H9 (cell line): ENCODE results near the gene TTLL12. TPM values are rescaled to one million over a fixed set of nuclear protein-coding genes. Genes with fewer than 3 reads are reported as not detected.

ENCODE experiments used
- DNase-seq: peaks from one replicate; pipeline ENCODE4 v3.0.0-alpha.2; 2017
- H2AFZ ChIP-seq: one replicate; pipeline ENCODE4 v1.6.1; 2013; ENCODE audit warnings: mild to moderate bottlenecking, low read length, control low read depth, moderate library complexity
- H2AK5ac ChIP-seq: 2 replicates; pipeline ENCODE4 v1.6.1; 2013; ENCODE audit warnings: low read length, control low read depth, mixed read lengths; ENCODE audit not compliant: insufficient read length
- H2BK120ac ChIP-seq: one replicate; pipeline ENCODE4 v1.6.1; 2013; ENCODE audit warnings: low read depth, mild to moderate bottlenecking, low read length, control low read depth, inconsistent platforms; ENCODE audit not compliant: poor library complexity, severe bottlenecking
- H2BK12ac ChIP-seq: 2 replicates; pipeline ENCODE4 v1.6.1; 2013; ENCODE audit warnings: low read length, control low read depth, mixed read lengths, low read depth; ENCODE audit not compliant: insufficient read length
- H2BK15ac ChIP-seq: 2 replicates; pipeline ENCODE4 v1.6.1; 2013; ENCODE audit warnings: low read depth, low read length, control low read depth
- H2BK20ac ChIP-seq: one replicate; pipeline ENCODE4 v1.6.1; 2013; ENCODE audit warnings: low read depth, mild to moderate bottlenecking, low read length, control low read depth, inconsistent platforms; ENCODE audit not compliant: poor library complexity, severe bottlenecking
- H2BK5ac ChIP-seq: 2 replicates; pipeline ENCODE4 v1.6.1; 2013; ENCODE audit warnings: low read length, control low read depth, mixed read lengths; ENCODE audit not compliant: insufficient read length
- H3K14ac ChIP-seq: 2 replicates; pipeline ENCODE4 v1.6.1; 2013; ENCODE audit warnings: low read length, control low read depth; ENCODE audit not compliant: insufficient read depth
- H3K18ac ChIP-seq: 2 replicates; pipeline ENCODE4 v1.6.1; 2013; ENCODE audit warnings: low read depth, mild to moderate bottlenecking, mixed read lengths, low read length, control low read depth; ENCODE audit not compliant: insufficient read length
- H3K23ac ChIP-seq: 2 replicates; pipeline ENCODE4 v1.6.1; 2013; ENCODE audit warnings: low read length, control low read depth, mixed read lengths, low read depth; ENCODE audit not compliant: insufficient read length
- H3K23me2 ChIP-seq: 2 replicates; pipeline ENCODE4 v1.6.1; 2013; ENCODE audit warnings: low read depth, mild to moderate bottlenecking, mixed read lengths, low read length, control low read depth; ENCODE audit not compliant: insufficient read length, poor library complexity, severe bottlenecking
- H3K27ac ChIP-seq: 2 replicates; pipeline ENCODE4 v1.5.1; 2013; ENCODE audit warnings: low read length, control low read depth, mixed read lengths, low read depth; ENCODE audit not compliant: insufficient read length
- H3K27me3 ChIP-seq: 2 replicates; pipeline ENCODE4 v1.6.1; 2013; ENCODE audit warnings: low read length, control low read depth, inconsistent platforms; ENCODE audit not compliant: insufficient read depth
- H3K4ac ChIP-seq: 2 replicates; pipeline ENCODE4 v1.6.1; 2013; ENCODE audit warnings: low read depth, mild to moderate bottlenecking, control low read depth, inconsistent platforms, low read length, moderate library complexity
- H3K4me1 ChIP-seq: 2 replicates; pipeline ENCODE4 v1.6.1; 2013; ENCODE audit warnings: low read length, control low read depth, inconsistent platforms; ENCODE audit not compliant: insufficient read depth
- H3K4me2 ChIP-seq: 2 replicates; pipeline ENCODE4 v1.6.1; 2013; ENCODE audit warnings: low read length, control low read depth, mixed read lengths; ENCODE audit not compliant: insufficient read length, insufficient read depth
- H3K56ac ChIP-seq: 2 replicates; pipeline ENCODE4 v1.6.1; 2013; ENCODE audit warnings: low read depth, mild to moderate bottlenecking, mixed read lengths, low read length, control low read depth; ENCODE audit not compliant: insufficient read length
- H3K79me1 ChIP-seq: 2 replicates; pipeline ENCODE4 v1.6.1; 2013; ENCODE audit warnings: low read depth, mild to moderate bottlenecking, moderate library complexity, low read length, control low read depth, inconsistent platforms; ENCODE audit not compliant: insufficient read depth, poor library complexity, severe bottlenecking
- H3K79me2 ChIP-seq: 2 replicates; pipeline ENCODE4 v1.6.1; 2013; ENCODE audit warnings: low read length, control low read depth, inconsistent platforms; ENCODE audit not compliant: insufficient read depth
- H3K9ac ChIP-seq: 2 replicates; pipeline ENCODE4 v1.6.1; 2013; ENCODE audit warnings: low read length, control low read depth, mixed read lengths; ENCODE audit not compliant: insufficient read length; ENCODE audit errors: extremely low read depth
- H3K9me3 ChIP-seq: one replicate; pipeline ENCODE4 v1.6.1; 2013; ENCODE audit warnings: low read depth, low read length, inconsistent platforms; ENCODE audit not compliant: control insufficient read depth
- H3T11ph ChIP-seq: one replicate; pipeline ENCODE4 v1.6.1; 2013; ENCODE audit warnings: mild to moderate bottlenecking, low read length, control low read depth, inconsistent platforms
- H4K20me1 ChIP-seq: one replicate; pipeline ENCODE4 v1.6.1; 2013; ENCODE audit not compliant: control insufficient read depth, insufficient read length, insufficient read depth
- H4K5ac ChIP-seq: 2 replicates; pipeline ENCODE4 v1.6.1; 2013; ENCODE audit warnings: low read depth, mild to moderate bottlenecking, mixed read lengths, low read length, control low read depth; ENCODE audit not compliant: insufficient read length
- H4K8ac ChIP-seq: replicated peaks from 2 replicates; pipeline ENCODE4 v1.6.1; 2013; ENCODE audit warnings: low read length, control low read depth, mixed read lengths, low read depth; ENCODE audit not compliant: insufficient read length
- H4K91ac ChIP-seq: 2 replicates; pipeline ENCODE4 v1.6.1; 2013; ENCODE audit warnings: low read depth, mild to moderate bottlenecking, moderate library complexity, mixed read lengths, low read length, control low read depth; ENCODE audit not compliant: insufficient read length
- H3K27ac Mint-ChIP-seq, 3 experiments: 2 replicates in 2 of 3; 3 replicates in 1 of 3; pipeline ENCODE4 v1.8.0; 2020 to 2021; ENCODE audit warnings: mixed read lengths in 3 of 3, mild to moderate bottlenecking in 1 of 3, moderate library complexity in 1 of 3
- H3K27me3 Mint-ChIP-seq: 2 replicates; pipeline ENCODE4 v1.8.0; 2021; ENCODE audit warnings: low read depth, mild to moderate bottlenecking, moderate library complexity, mixed read lengths
- H3K36me3 Mint-ChIP-seq, 3 experiments: 2 replicates in 2 of 3; 3 replicates in 1 of 3; pipeline ENCODE4 v1.8.0; 2020 to 2021; ENCODE audit warnings: low read depth in 3 of 3, mixed read lengths in 3 of 3; ENCODE audit not compliant: insufficient read depth in 1 of 3
- H3K4me1 Mint-ChIP-seq, 2 experiments: 2 replicates each; pipeline ENCODE4 v1.8.0; 2020; ENCODE audit warnings: mixed read lengths in 2 of 2
- H3K4me3 Mint-ChIP-seq, 2 experiments: 2 replicates in 1 of 2; 3 replicates in 1 of 2; pipeline ENCODE4 v1.8.0; 2020 to 2021; ENCODE audit warnings: mild to moderate bottlenecking in 2 of 2, mixed read lengths in 2 of 2, moderate library complexity in 1 of 2
- H3K9me3 Mint-ChIP-seq, 2 experiments: 2 replicates in 1 of 2; 3 replicates in 1 of 2; pipeline ENCODE4 v1.8.0; 2020; ENCODE audit warnings: mild to moderate bottlenecking in 2 of 2, mixed read lengths in 2 of 2, moderate library complexity in 1 of 2
- CTCF ChIP-seq: fragments of 200-600 bp; sonication (generic); conservative IDR thresholded peaks from 3 replicates; pipeline ENCODE4 v1.8.0; 2021; ENCODE audit warnings: antibody characterized with exemption, mild to moderate bottlenecking
- WGBS: extraction: QIAGEN DNeasy Blood & Tissue Kit; methylation state at CpG from one replicate; pipeline ENCODE4 v1.1.7; 2013; ENCODE audit warnings: missing lambda C conversion rate, low lambda C conversion rate, mixed read lengths; ENCODE audit not compliant: insufficient read length; ENCODE audit errors: extremely low coverage; 5-methylcytosine and 5-hydroxymethylcytosine counted together
- total RNA-seq: library from RNA; stranded (reverse); gene quantifications from 2 replicates; pipeline ENCODE4 v1.2.1, GENCODE V29; 2021

The TTLL12 gene
- total RNA-seq, 1 experiment from 2014 or later, result 89.6 TPM

DNA sequence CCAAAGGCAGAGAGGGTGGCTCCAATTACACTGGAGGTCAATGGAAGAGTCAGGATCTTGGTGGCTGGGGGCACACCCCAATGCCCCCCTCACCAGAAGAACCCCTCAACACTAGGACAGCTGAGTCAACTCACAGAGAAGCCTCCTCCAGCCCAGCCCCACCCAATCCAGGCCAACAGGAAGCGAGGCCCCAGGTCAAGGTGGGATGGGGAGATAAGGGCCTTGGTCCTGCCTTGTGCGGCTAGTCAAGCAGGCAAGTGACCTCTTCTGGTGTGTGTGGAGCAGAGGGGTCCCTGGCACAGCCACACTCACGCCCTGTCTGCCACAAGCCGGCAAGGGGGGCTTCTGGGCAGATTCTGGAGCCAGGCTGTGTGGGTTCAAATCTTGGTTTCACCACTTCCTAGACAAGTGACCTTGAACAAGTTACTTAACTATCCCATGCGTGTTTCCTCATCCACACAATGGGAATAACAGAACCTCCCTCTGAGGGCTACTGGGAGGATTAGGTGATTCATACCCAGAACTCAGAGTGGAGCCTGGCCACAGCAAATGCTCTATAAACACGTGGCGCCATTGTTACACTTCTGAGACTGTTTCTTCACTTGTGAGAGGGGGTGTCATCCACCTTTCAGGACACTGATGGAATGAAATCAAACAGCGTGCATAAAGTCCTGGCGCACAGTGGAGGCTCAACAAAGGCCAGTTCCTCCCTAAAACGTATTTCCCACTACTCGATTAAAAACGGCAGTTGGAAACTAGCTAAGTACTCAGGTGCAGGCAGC is 3.2 kb downstream of the TTLL12 start:
- Mint-ChIP-seq H3K9me3 (no peaks in the 10 kb centered on the region), H3K27me3 (no peaks in the 10 kb centered on the region), H3K4me1 (peaks cover 15 to 17% of the 10 kb centered on the region in 2 experiments), H3K36me3 (peaks cover 29 to 46% (median 38%) of the 10 kb centered on the region in 3 experiments), H3K4me3 (peak overlapping the region in 1 of 2 experiments; percentile 11; a peak in 1 of 5 replicates), H3K27ac (peak overlapping the region in 1 of 3 experiments; percentile 9; a peak in 2 of 7 replicates)
- Histone ChIP-seq H3K79me2 (peaks cover 7% of the 10 kb centered on the region), H3K9ac (no peak overlapping the region), H3K79me1 (no peaks in the 10 kb centered on the region), H4K5ac (no peak overlapping the region), H3K18ac (no peak overlapping the region), H3K56ac (no peak overlapping the region), H3K4ac (no peak overlapping the region), H4K91ac (no peak overlapping the region), H3K4me2 (no peak overlapping the region), H3K23ac (no peak overlapping the region), H2AFZ (no peak overlapping the region), H4K20me1 (no peaks in the 10 kb centered on the region), H3K14ac (no peak overlapping the region; the same call in 1 of the 2 replicates), H2AK5ac (no peak overlapping the region), H3K23me2 (peaks cover 13% of the 10 kb centered on the region), H3T11ph (no peak overlapping the region), H2BK15ac (no peak overlapping the region), H3K27ac (no peak overlapping the region), H2BK120ac (no peak overlapping the region), H3K4me1 (peaks cover 4% of the 10 kb centered on the region; the same call in 1 of the 2 replicates), H2BK20ac (no peak overlapping the region), H2BK5ac (no peak overlapping the region), H2BK12ac (no peak overlapping the region), H4K8ac (no peak overlapping the region), H3K27me3 (no peaks in the 10 kb centered on the region), H3K9me3 (no peaks in the 10 kb centered on the region)
- TF ChIP-seq CTCF, result no peak
- no peak for DNase-seq
- no CpG with 5 or more reads among the region's 12 CpGs for WGBS
